ENCODE results near the gene USP44. TPM values are rescaled to one million over a fixed set of nuclear protein-coding genes. Genes with fewer than 3 reads are reported as not detected.
A peak's percentile ranks its signal among the peaks of the same experiment; 100 is the strongest.
"Not testable (repeated sequence)": the region's sequence is repeated elsewhere in the genome, so short reads cannot be mapped to it uniquely, and the experiment has no call there.

USP44 gene
- total RNA-seq, 2 experiments from 2014 or later = 6.6 to 7.6 TPM

DNA sequence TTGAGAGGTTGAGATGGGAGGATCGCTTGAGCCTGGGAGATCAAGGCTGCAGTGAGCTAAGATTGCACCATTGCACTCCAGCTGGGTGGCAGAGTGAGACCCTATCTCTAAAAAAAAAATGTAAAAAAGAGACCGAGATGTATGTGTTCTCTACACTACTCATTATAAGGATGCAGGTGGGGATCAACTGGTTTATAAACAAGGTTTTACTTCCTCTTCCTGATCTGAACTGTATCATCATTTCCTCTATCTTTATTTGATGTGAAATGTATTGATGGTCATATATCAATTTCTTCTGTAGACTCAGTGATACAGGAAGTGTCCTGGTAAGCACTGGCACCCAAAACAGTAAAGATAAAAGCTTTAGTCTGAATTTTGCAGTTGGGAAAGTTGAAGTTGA, 20.1 kb upstream of the USP44 start:
- CTCF ChIA-PET = interaction anchor here (1.0 kb wide), 2 partner anchors 11 to 43 kb away, joined by 3 to 4 read pairs; no protein-coding TSS in a partner anchor
- Mint-ChIP-seq H3K27me3 (ENCODE audit: low read depth) (peaks cover 4% of the 10 kb centered on the region), H3K4me3 (no peak overlapping the region), H3K27ac (no peak overlapping the region), H3K36me3 (ENCODE audit: low read depth) (no peaks in the 10 kb centered on the region), H3K9me3 (no peaks in the 10 kb centered on the region), H3K4me1 (ENCODE audit: low read depth) (peaks cover 28% of the 10 kb centered on the region)
- intact Hi-C loops (cut with micrococcal nuclease) = no loop called here
- no peak for DNase-seq

DNA sequence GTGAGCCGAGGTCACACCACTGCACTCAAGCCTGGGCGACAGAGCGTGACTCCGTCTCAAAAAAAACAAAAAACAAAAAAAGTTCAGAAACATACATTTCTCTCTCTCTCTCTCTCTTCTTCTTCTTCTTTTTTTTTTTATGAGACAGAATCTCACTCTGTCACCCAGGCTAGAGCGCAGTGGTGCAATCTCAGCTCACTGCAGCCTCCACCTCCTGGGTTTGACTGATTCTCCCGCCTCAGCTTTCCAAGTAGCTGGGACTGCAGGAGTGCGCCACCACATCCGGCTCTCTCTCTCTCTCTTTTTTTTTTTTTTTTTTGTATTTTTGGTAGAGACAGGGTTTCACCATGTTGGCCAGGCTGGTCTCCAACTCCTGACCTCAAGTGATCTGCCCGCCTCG, 16.8 kb upstream of the USP44 start:
- peaks cover 14% of the 10 kb centered on the region for H3K4me1 Mint-ChIP-seq (ENCODE audit: low read depth)
- CTCF ChIA-PET = not testable (repeated sequence)

DNA sequence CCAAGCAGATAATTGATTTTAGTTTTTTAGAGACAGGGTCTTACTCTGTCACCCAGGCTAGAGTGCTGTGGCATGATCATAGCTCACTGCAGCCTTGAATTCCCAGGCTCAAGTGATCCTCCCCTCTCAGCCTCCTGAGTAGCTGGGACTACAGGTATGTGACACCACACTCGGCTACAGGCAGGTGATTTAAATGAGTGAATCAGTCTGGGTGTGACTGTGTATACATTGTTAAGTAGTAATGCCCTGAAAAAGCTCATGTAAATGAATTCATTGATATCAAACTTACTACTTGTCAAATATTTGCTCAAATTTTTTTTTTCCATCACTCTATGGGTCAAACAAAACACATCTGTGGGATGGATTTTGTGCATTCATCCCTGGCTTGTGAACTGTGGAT, 6.3 kb upstream of the USP44 start:
- H3K36me3 Mint-ChIP-seq (ENCODE audit: low read depth) = no peaks in the 10 kb centered on the region
- no peak overlapping the region for H3K27ac Mint-ChIP-seq
- CTCF ChIA-PET = no interaction called here
- H3K4me3 Mint-ChIP-seq = no peak overlapping the region
- intact Hi-C loops (cut with micrococcal nuclease) = no loop called here
- no peaks in the 10 kb centered on the region for H3K9me3 Mint-ChIP-seq
- no peaks in the 10 kb centered on the region for H3K27me3 Mint-ChIP-seq (ENCODE audit: low read depth)
- DNase-seq = no peak
- H3K4me1 Mint-ChIP-seq (ENCODE audit: low read depth) = peaks cover 23% of the 10 kb centered on the region

More for the DNA sequence above, 16.8 kb upstream of the USP44 start:
- H3K36me3 Mint-ChIP-seq (ENCODE audit: low read depth); H3K4me3 Mint-ChIP-seq; H3K9me3 Mint-ChIP-seq; DNase-seq; H3K27me3 Mint-ChIP-seq (ENCODE audit: low read depth); intact Hi-C loops (cut with micrococcal nuclease); H3K27ac Mint-ChIP-seq: not testable (repeated sequence)

DNA sequence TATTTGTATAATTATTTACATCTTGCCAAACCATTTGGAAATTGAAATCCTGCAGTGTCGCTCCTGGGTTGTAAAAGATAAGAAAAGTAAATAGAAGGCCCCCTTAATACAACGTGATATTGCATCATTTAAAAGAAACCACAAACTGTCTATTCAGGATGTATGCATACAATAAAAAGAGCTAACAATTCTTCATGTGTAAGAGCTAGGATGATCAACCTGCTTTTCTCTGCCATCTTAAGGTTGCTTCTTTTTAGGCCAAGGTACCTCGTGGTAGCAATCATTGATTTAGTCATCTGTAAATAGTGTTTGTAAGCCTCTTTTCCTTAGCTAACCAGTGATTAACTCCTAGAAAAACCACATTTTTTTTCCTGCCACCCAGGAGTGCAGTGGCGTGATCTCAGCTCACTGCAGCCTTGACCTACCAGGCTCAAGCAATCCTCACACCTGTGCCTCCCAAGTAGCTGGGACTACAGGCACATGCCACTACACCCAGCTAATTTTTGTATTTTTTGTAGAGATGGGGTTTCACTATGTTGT, 3.3 kb upstream of the USP44 start:
- Mint-ChIP-seq H3K4me3 (no peak overlapping the region), H3K27me3 (ENCODE audit: low read depth) (no peaks in the 10 kb centered on the region), H3K27ac (peak overlapping the region; percentile 50), H3K9me3 (peaks cover 2% of the 10 kb centered on the region), H3K4me1 (ENCODE audit: low read depth) (peaks cover 39% of the 10 kb centered on the region), H3K36me3 (ENCODE audit: low read depth) (peaks cover 2% of the 10 kb centered on the region)
- intact Hi-C loops (cut with micrococcal nuclease) = no loop called here
- CTCF ChIA-PET = interaction anchor here (0.6 to 2.1 kb wide), 5 partner anchors 18 to 573 kb away, joined by 3 to 6 read pairs (median 3); no protein-coding TSS in a partner anchor
- no peak for DNase-seq

DNA sequence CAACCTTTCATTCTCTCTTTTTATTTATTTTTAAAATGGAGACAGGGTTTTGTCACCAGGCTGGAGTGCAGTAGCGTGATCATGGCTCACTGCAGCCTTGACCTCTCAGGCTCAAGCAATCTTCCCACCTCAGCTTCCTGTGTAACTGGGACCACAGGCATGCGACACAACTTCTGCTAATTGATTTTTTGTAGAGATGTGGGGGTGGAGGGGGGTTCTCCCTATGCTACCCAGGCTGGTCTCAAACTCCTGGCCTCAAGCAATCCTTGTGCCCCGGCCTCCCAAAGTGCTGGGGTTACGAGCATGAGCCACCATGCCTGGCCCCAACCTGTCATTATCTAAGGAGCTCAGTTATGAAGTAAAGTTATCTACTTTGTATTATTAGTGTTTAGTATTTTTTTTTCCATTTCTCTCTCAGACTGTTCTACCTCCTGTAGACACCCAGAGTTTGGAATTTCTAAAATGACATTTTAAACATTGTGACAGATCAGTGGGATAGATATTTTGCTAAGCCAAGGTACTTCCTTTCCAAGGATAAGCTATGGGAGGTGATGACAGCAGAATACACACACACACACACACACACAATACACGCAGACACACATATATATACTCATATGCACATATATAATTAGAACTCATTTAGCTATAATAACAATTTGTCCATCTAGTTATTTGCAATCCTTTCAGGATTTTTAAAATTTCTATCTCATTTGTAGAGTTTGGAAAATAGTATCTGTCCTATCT, 2.1 kb upstream of the USP44 start:
- CTCF ChIA-PET = interaction anchor here (0.7 to 2.1 kb wide), 2 partner anchors 19 to 763 kb away, joined by 3 to 6 read pairs; no protein-coding TSS in a partner anchor
- H3K9me3 Mint-ChIP-seq = peaks cover 7% of the 10 kb centered on the region
- H3K4me3 Mint-ChIP-seq = peak overlapping the region; percentile 76
- peaks cover 5% of the 10 kb centered on the region for H3K36me3 Mint-ChIP-seq (ENCODE audit: low read depth)
- H3K27ac Mint-ChIP-seq = peak overlapping the region; percentile 93
- peak; percentile 46 for DNase-seq
- H3K4me1 Mint-ChIP-seq (ENCODE audit: low read depth) = peaks cover 40% of the 10 kb centered on the region
- no peaks in the 10 kb centered on the region for H3K27me3 Mint-ChIP-seq (ENCODE audit: low read depth)
- intact Hi-C loops (cut with micrococcal nuclease) = no loop called here

DNA sequence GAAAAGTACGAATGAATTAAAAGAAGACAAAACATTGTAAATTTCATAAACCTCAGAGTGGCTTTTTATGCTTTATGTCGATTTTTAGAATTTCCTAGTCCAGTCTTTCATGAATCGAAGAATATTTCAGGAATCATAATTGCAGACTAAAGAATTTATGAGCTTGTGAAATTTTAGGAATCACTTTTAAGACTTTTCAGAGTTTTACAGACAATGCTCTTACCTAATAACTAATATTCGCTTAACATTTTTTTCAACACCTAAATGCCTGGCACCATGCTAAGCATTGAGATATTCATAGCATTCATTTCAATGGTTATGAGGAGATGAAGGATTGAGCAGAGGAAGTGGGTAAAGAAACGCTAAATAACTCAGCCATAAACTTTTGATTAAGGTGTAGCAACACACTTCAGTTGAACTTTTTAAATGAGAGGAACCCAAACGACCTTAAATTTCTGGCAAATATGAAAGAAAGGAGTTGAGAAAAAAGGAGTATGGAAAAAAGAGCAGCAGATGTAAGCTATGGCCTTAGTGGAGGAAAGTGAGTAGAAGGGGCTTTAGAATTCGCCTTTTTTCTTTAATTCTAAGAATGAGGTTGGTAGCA, 739 bp upstream of the USP44 start:
- peaks cover 47% of the 10 kb centered on the region for H3K4me1 Mint-ChIP-seq (ENCODE audit: low read depth)
- peaks cover 5% of the 10 kb centered on the region for H3K36me3 Mint-ChIP-seq (ENCODE audit: low read depth)

DNA sequence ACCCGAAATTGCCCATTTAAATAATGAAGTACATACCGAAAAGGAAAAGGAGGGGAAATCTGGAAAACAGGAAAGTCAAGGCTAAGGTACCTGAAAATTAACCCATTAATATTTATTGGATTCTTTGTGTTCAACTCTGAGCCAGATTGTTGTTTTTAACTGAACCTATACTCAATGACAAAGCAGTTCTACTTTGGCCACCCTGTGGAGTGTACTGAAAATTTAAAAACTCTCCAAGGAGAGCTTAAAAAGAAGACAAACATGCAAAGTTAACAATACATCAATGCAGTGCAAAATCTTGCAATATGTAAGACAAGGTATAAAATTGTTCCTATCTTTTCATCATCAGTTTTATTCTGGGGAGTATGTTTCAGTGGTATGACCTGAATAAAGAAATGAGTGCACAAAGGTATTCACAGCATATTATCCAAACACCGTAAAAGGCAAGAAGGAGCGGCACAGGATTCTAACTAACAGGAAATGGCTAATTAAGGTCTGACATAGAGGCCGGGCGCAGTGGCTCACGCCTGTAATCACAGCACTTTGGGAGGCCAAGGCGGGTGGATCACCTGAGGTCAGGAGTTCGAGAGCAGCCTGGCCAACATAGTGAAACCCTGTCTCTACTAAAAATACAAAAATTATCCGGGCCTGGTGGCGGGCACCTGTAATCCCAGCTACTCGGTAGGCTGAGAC, 1.7 kb downstream of the USP44 start:
- intact Hi-C loops (cut with micrococcal nuclease) = loop anchor here (2.0 to 5.0 kb wide), 5 partner anchors 309 to 547 kb away; partner anchors contain the start of genes AMDHD1, CCDC38, LTA4H and NDUFA12
- Mint-ChIP-seq H3K4me1 (ENCODE audit: low read depth) (peaks cover 48% of the 10 kb centered on the region), H3K27ac (peak overlapping the region; percentile 57), H3K27me3 (ENCODE audit: low read depth) (no peaks in the 10 kb centered on the region), H3K36me3 (ENCODE audit: low read depth) (peaks cover 5% of the 10 kb centered on the region), H3K9me3 (peaks cover 7% of the 10 kb centered on the region), H3K4me3 (peak overlapping the region; percentile 89)
- CTCF ChIA-PET = interaction anchor here (1.1 kb wide), 1 partner anchor 127 kb away, joined by 3 read pairs; no protein-coding TSS in a partner anchor
- DNase-seq = no peak

More for the DNA sequence above, 739 bp upstream of the USP44 start:
- intact Hi-C loops (cut with micrococcal nuclease) = loop anchor here (2.0 kb wide), 1 partner anchor 483 kb away; the partner anchor contains the start of gene LTA4H
- Mint-ChIP-seq H3K27me3 (ENCODE audit: low read depth) (no peaks in the 10 kb centered on the region), H3K9me3 (peaks cover 7% of the 10 kb centered on the region), H3K4me3 (peak overlapping the region; percentile 76), H3K27ac (peak overlapping the region; percentile 93)
- CTCF ChIA-PET = no interaction called here
- DNase-seq = no peak

DNA sequence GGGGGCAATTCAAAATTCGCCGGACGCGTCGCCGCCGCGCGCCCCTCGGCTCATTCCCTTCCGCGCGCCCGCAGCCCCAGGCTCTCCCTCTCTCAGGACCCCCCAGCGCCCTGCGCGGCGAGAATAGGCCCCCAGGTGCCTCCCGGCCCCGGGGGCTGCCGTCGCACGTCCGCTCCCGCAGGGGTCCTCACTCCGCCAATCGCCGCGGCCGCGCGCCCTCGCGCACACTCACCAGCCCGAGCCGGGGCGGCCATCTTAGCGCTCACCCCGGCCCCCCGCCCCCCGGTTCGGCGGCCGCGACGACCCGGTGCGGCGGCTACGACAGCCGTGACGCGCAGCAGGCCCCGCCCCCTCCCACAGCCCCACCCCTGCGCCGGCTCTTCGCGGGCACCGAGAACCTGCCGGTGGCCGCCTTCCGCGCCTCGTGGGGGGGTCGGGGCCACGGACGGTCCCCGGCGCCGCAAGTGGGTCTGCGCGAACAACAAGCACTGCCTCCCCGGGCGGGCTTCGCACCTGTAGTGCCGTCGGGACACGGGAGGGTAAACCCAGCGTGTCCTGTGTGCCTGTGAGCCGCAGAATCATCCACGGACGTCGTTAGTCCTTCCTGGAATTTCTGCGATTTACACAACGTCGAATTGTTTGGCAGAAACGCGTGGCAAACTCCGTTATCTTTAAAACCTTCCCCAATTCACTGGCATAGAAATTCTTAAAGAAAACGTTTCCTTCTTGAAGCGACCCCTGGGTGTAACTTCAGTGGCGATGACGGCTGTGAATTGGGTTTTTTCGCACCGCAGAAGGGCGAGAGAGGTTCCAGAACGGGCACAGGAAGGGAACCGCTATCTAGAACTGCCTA, 2.5 kb downstream of the USP44 start:
- intact Hi-C loops (cut with micrococcal nuclease) = loop anchor here (1.0 to 5.0 kb wide), 6 partner anchors 74 to 546 kb away; partner anchors contain the start of genes AMDHD1, CCDC38, FGD6 and METAP2
- H3K36me3 Mint-ChIP-seq (ENCODE audit: low read depth) = peaks cover 5% of the 10 kb centered on the region
- H3K9me3 Mint-ChIP-seq = peaks cover 7% of the 10 kb centered on the region
- CTCF ChIA-PET = interaction anchor here (1.9 kb wide), 1 partner anchor 14 kb away, joined by 9 read pairs; no protein-coding TSS in a partner anchor
- H3K27me3 Mint-ChIP-seq (ENCODE audit: low read depth) = no peaks in the 10 kb centered on the region
- H3K27ac Mint-ChIP-seq = peak overlapping the region; percentile 80
- H3K4me3 Mint-ChIP-seq = peak overlapping the region; percentile 89
- DNase-seq = peak; percentile 75
- H3K4me1 Mint-ChIP-seq (ENCODE audit: low read depth) = peaks cover 41% of the 10 kb centered on the region

DNA sequence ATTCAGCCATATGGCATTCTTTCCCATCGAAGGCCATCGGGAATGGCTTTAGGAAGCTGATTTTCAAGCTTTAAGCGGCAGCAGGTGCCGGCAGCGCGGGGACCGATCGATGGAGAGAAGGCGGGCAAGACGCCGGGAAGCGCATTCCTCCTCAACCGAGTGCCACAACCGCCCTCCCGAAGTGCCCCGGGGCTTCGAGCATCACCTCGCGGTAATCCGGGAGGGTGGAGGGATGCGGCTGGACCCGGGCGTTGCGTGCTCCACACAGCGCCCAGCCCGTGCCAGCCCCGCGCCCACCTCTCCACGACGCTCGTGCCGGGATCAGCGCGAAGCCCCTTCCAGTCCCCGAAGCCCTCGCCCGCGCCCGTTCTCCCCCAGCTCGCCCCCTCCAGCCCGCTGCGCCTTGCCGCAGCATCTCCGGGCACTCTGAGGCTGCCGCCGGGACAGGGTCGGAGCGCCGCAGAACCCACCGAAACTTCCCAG, 3.2 kb downstream of the USP44 start:
- H3K27ac Mint-ChIP-seq = peak overlapping the region; percentile 80
- CTCF ChIA-PET = interaction anchor here (1.9 kb wide), 1 partner anchor 13 kb away, joined by 9 read pairs; no protein-coding TSS in a partner anchor
- peaks cover 5% of the 10 kb centered on the region for H3K36me3 Mint-ChIP-seq (ENCODE audit: low read depth)
- DNase-seq = peak; percentile 60
- intact Hi-C loops (cut with micrococcal nuclease) = loop anchor here (1.0 to 5.0 kb wide), 6 partner anchors 74 to 545 kb away; partner anchors contain the start of genes AMDHD1, CCDC38, FGD6 and METAP2
- peaks cover 7% of the 10 kb centered on the region for H3K9me3 Mint-ChIP-seq
- no peaks in the 10 kb centered on the region for H3K27me3 Mint-ChIP-seq (ENCODE audit: low read depth)
- peak overlapping the region; percentile 89 for H3K4me3 Mint-ChIP-seq
- peaks cover 36% of the 10 kb centered on the region for H3K4me1 Mint-ChIP-seq (ENCODE audit: low read depth)

DNA sequence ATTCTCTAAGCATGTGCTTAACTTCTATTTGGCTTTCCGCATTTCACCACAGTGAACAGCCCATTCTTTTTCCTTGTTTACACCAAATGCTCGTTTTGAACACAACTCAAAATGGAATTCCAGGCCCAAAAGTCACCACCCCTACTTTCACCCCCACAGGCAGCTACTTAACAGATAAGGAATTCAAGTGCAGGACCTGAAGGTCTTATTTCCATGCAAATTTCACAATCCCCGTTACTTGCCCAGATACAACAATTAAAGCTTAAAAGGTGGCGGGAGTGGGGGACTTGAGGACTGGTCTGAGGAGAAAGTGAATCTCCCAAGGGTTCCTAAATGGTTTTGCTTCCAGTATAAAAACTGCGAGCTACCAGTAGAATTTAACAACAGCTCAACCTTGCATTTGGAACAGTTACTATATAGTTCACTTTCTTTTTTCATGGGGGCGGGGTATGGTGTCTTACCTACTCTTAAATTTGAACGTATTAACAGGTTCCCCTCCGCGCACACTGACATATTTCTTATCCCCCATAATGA, 3.7 kb downstream of the USP44 start:
- Mint-ChIP-seq H3K4me1 (ENCODE audit: low read depth) (peaks cover 33% of the 10 kb centered on the region), H3K36me3 (ENCODE audit: low read depth) (peaks cover 5% of the 10 kb centered on the region), H3K27ac (peak overlapping the region; percentile 80), H3K27me3 (ENCODE audit: low read depth) (no peaks in the 10 kb centered on the region), H3K9me3 (peaks cover 7% of the 10 kb centered on the region), H3K4me3 (peak overlapping the region; percentile 89)
- no peak for DNase-seq
- intact Hi-C loops (cut with micrococcal nuclease) = loop anchor here (1.0 to 5.0 kb wide), 6 partner anchors 73 to 545 kb away; partner anchors contain the start of genes AMDHD1, CCDC38, FGD6 and METAP2
- CTCF ChIA-PET = interaction anchor here (1.9 kb wide), 1 partner anchor 13 kb away, joined by 9 read pairs; no protein-coding TSS in a partner anchor

DNA sequence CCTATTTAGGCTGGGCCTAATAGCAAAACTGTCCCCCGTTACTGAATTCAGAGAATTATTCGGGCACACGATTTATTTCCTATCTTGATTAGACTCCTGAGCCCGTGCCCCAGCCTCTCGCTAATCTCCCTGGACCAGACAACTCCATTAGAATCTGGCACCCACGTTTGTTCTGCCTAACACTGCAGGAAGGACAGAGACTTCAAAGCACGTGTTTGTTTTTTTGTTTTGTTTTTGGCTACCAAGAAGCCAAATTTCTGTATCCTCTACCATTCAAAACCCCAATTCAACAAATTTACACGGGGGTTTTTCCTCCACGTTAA, 4.8 kb downstream of the USP44 start:
- Mint-ChIP-seq H3K4me3 (no peak overlapping the region), H3K9me3 (peaks cover 7% of the 10 kb centered on the region), H3K36me3 (ENCODE audit: low read depth) (peaks cover 5% of the 10 kb centered on the region), H3K4me1 (ENCODE audit: low read depth) (peaks cover 23% of the 10 kb centered on the region), H3K27me3 (ENCODE audit: low read depth) (no peaks in the 10 kb centered on the region), H3K27ac (no peak overlapping the region)
- intact Hi-C loops (cut with micrococcal nuclease) = loop anchor here (5.0 kb wide), 2 partner anchors 396 to 474 kb away; partner anchors contain the start of genes AMDHD1, CCDC38 and NR2C1
- CTCF ChIA-PET = interaction anchor here (0.7 kb wide), 1 partner anchor 9 kb away, joined by 3 read pairs; no protein-coding TSS in a partner anchor
- no peak for DNase-seq
